CD14-positive monocyte (primary cell): Measurements from ENCODE around the gene MYOCOS. TPM values are rescaled to one million over a fixed set of nuclear protein-coding genes. Genes with fewer than 3 reads are reported as not detected.

Source experiments
- DNase-seq, 3 donors: peaks; one replicate each; pipeline ENCODE4 v3.0.0-alpha.2; 2011 to 2022
- H2AFZ ChIP-seq: 2 replicates; pipeline ENCODE4 v1.6.0; 2012; ENCODE audit warnings: mild to moderate bottlenecking, low read depth, low read length, inconsistent platforms; ENCODE audit not compliant: insufficient read depth, poor library complexity, severe bottlenecking
- H3K27ac ChIP-seq, 2 donors: 1 replicate in 1 of 2; 2 replicates in 1 of 2; pipeline ENCODE4 v1.5.1; 2012 to 2013; ENCODE audit warnings: low read length in 2 of 2, control low read depth in 1 of 2, inconsistent platforms in 1 of 2, low read depth in 1 of 2, mild to moderate bottlenecking in 1 of 2
- H3K27me3 ChIP-seq, 2 donors: one replicate each; pipeline versions ENCODE4 v1.6.0 to v1.6.1; 2011 to 2013; ENCODE audit warnings: low read length in 2 of 2; ENCODE audit not compliant: control insufficient read depth in 2 of 2, insufficient read depth in 2 of 2
- H3K36me3 ChIP-seq, 2 donors: replicated peaks in 1 of 2; 1 replicate in 1 of 2; 2 replicates in 1 of 2; pipeline versions ENCODE4 v1.5.1 to v1.6.1; 2012 to 2013; ENCODE audit warnings: low read length in 2 of 2, control low read depth in 1 of 2, inconsistent platforms in 1 of 2, mild to moderate bottlenecking in 1 of 2; ENCODE audit not compliant: insufficient read depth in 2 of 2, control insufficient read depth in 1 of 2
- H3K4me1 ChIP-seq, 2 donors: 1 replicate in 1 of 2; 2 replicates in 1 of 2; pipeline versions ENCODE4 v1.5.1 to v1.6.1; 2012 to 2013; ENCODE audit warnings: low read length in 2 of 2, control low read depth in 1 of 2, inconsistent platforms in 1 of 2, mild to moderate bottlenecking in 1 of 2, moderate library complexity in 1 of 2; ENCODE audit not compliant: insufficient read depth in 2 of 2, control insufficient read depth in 1 of 2
- H3K4me2 ChIP-seq: replicated peaks from 2 replicates; pipeline ENCODE3; 2012; ENCODE audit warnings: low read length, moderate library complexity, mild to moderate bottlenecking; ENCODE audit not compliant: poor library complexity, severe bottlenecking; ENCODE audit errors: extremely low read depth
- H3K4me3 ChIP-seq, 3 experiments: fragments of 200-600 bp in 1 of 3; sonication (generic) in 1 of 3; replicated peaks in 1 of 3; 1 replicate in 2 of 3; 2 replicates in 1 of 3; pipeline ENCODE4 v1.5.1; 2011 to 2013; ENCODE audit warnings: low read length in 3 of 3, mild to moderate bottlenecking in 3 of 3, control low read depth in 2 of 3, low read depth in 2 of 3, inconsistent platforms in 1 of 3, moderate library complexity in 1 of 3
- H3K79me2 ChIP-seq: 2 replicates; pipeline ENCODE4 v1.6.0; 2012; ENCODE audit warnings: mild to moderate bottlenecking, control low read depth, inconsistent platforms, low read length, moderate library complexity; ENCODE audit not compliant: insufficient read depth
- H3K9ac ChIP-seq: 2 replicates; pipeline ENCODE4 v1.6.0; 2017; ENCODE audit warnings: low read length, mild to moderate bottlenecking; ENCODE audit not compliant: insufficient read depth, poor library complexity, severe bottlenecking
- H3K9me3 ChIP-seq, 2 donors: replicated peaks in 1 of 2; 1 replicate in 1 of 2; 2 replicates in 1 of 2; pipeline versions ENCODE4 v1.5.1 to v1.6.1; 2012 to 2013; ENCODE audit warnings: low read length in 2 of 2, control low read depth in 1 of 2; ENCODE audit not compliant: control insufficient read depth in 1 of 2, insufficient read depth in 1 of 2
- H4K20me1 ChIP-seq: 2 replicates; pipeline ENCODE4 v1.6.0; 2012; ENCODE audit warnings: mild to moderate bottlenecking, low read length, control low read depth, moderate library complexity; ENCODE audit not compliant: insufficient read depth
- H3K27ac Mint-ChIP-seq, 7 donors: one replicate each; pipeline ENCODE4 v1.8.0; 2020; ENCODE audit warnings: mild to moderate bottlenecking in 7 of 7, mixed read lengths in 7 of 7, moderate library complexity in 6 of 7, inconsistent platforms in 2 of 7
- H3K27me3 Mint-ChIP-seq, 3 donors: one replicate each; pipeline ENCODE4 v1.8.0; 2021 to 2022; ENCODE audit warnings: low read depth in 3 of 3, mild to moderate bottlenecking in 3 of 3, mixed read lengths in 3 of 3, moderate library complexity in 3 of 3, inconsistent platforms in 1 of 3
- H3K36me3 Mint-ChIP-seq, 2 donors: one replicate each; pipeline ENCODE4 v1.8.0; 2020; ENCODE audit warnings: mixed read lengths in 2 of 2, inconsistent platforms in 1 of 2, mild to moderate bottlenecking in 1 of 2
- H3K4me1 Mint-ChIP-seq: one replicate; pipeline ENCODE4 v1.8.0; 2020; ENCODE audit warnings: mild to moderate bottlenecking, mixed read lengths
- H3K4me3 Mint-ChIP-seq, 2 donors: one replicate each; pipeline ENCODE4 v1.8.0; 2020; ENCODE audit warnings: mild to moderate bottlenecking in 2 of 2, mixed read lengths in 2 of 2, moderate library complexity in 1 of 2
- H3K9me3 Mint-ChIP-seq, 7 donors: one replicate each; pipeline ENCODE4 v1.8.0; 2020 to 2022; ENCODE audit warnings: mixed read lengths in 7 of 7, mild to moderate bottlenecking in 6 of 7, moderate library complexity in 6 of 7, inconsistent platforms in 2 of 7
- WGBS: methylation state at CpG from one replicate; pipeline ENCODE4 v1.1.5; 2013; ENCODE audit warnings: missing lambda C conversion rate; ENCODE audit not compliant: insufficient coverage; 5-methylcytosine and 5-hydroxymethylcytosine counted together
- intact Hi-C, 2 donors: fragments of 100-400 bp; cut with micrococcal nuclease; formaldehyde crosslinking; loops; one replicate each; pipeline versions ENCODE4 v1.15.0 to v1.15.1; 2023
- polyA plus RNA-seq, 3 donors: library from polyadenylated mRNA; depleted of rRNA in 1 of 3; unstranded in 2 of 3; stranded (reverse) in 1 of 3; fragments of 300-500 nt in 2 of 3; fragments of >200 nt in 1 of 3; fragmentation: Illumina TruSeq in 2 of 3; gene quantifications; 1 replicate in 2 of 3; 2 replicates in 1 of 3; pipeline ENCODE4 v1.2.3, GENCODE V29; 2012 to 2021
- TF ChIP-seq, protein P1 (sequence below): fragments of 200-600 bp; IDR thresholded peaks from one replicate; pipeline ENCODE4 v1.8.0; 2022; ENCODE audit warnings: antibody characterized with exemption, mild to moderate bottlenecking

Gene MYOCOS
- polyA plus RNA-seq, 3 donors, result not detected

DNA sequence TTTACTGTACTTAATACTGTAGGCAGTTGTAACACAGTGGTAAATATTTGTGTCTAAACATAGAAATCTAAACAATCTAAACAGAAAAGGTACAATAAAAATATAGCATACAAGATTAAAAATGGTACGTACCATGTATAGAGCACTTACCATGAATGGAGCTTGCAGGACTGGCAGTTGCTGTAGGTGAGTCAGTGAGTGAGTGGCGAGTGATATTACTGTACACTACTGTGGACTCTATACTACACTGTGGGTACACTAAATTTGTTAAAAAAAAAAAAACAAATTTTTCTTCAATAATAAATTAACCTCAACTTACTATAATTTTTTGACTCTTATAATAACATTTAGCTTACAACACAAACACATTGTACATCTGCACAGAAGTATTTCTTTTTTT lies 39.5 kb upstream of the MYOCOS start:
- Histone ChIP-seq H3K9ac (no peak overlapping the region), H3K36me3 (peaks cover 96 to 97% of the 10 kb centered on the region in 2 donors), H4K20me1 (peaks cover 6% of the 10 kb centered on the region), H3K9me3 (no peaks in the 10 kb centered on the region), H3K27me3 (no peaks in the 10 kb centered on the region), H3K4me3 (no peak overlapping the region), H3K4me1 (no peaks in the 10 kb centered on the region), H3K27ac (peak overlapping the region in 1 of 2 donors; percentile 6), H2AFZ (no peak overlapping the region), H3K4me2 (no peak overlapping the region), H3K79me2 (no peaks in the 10 kb centered on the region)
- DNase-seq, result no peak
- Mint-ChIP-seq H3K36me3 (peaks cover 81 to 85% of the 10 kb centered on the region in 2 donors), H3K27me3 (peaks cover 0 to 2% (median 0%) of the 10 kb centered on the region in 3 donors), H3K9me3 (no peaks in the 10 kb centered on the region), H3K4me1 (no peaks in the 10 kb centered on the region), H3K4me3 (no peak overlapping the region), H3K27ac (no peak overlapping the region)
- WGBS, result no CpG with 5 or more reads among the region's 2 CpGs
- intact Hi-C loops, result loop anchor here in 1 of 2 donors (10.0 kb wide), 1 partner anchor 58 kb away; no protein-coding TSS in a partner anchor
- TF ChIP-seq, protein P1, sequence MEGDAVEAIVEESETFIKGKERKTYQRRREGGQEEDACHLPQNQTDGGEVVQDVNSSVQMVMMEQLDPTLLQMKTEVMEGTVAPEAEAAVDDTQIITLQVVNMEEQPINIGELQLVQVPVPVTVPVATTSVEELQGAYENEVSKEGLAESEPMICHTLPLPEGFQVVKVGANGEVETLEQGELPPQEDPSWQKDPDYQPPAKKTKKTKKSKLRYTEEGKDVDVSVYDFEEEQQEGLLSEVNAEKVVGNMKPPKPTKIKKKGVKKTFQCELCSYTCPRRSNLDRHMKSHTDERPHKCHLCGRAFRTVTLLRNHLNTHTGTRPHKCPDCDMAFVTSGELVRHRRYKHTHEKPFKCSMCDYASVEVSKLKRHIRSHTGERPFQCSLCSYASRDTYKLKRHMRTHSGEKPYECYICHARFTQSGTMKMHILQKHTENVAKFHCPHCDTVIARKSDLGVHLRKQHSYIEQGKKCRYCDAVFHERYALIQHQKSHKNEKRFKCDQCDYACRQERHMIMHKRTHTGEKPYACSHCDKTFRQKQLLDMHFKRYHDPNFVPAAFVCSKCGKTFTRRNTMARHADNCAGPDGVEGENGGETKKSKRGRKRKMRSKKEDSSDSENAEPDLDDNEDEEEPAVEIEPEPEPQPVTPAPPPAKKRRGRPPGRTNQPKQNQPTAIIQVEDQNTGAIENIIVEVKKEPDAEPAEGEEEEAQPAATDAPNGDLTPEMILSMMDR, result no peak

DNA sequence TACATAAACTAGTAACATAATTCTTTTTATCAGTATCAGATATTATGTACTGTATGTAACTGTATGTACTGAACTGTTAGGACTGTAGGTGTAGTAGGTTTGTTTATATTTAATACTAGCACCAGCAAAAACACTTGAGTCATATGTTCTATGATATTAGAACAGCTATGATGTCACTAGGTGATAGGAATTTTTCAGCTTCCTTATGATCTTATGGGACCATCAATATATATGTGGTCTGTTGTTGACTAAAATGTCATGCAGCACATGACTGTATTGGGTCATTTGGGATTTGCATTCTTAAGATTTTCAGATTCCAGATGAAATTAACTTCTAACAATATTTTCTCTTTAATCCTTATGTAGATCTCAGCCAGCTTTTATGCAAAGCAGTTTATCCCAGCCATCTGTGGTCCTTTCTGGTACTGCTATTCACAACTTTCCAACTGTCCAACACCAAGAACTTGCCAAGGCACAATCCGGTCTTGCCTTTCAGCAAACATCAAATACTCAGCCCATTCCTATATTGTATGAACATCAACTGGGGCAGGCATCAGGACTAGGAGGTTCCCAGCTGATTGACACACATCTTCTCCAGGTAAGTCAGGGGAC lies 38.3 kb upstream of the MYOCOS start:
- intact Hi-C loops, result loop anchor here in 1 of 2 donors (10.0 kb wide), 1 partner anchor 59 kb away; no protein-coding TSS in a partner anchor
- H3K9me3 Mint-ChIP-seq, result no peaks in the 10 kb centered on the region
- peaks cover 0 to 2% (median 0%) of the 10 kb centered on the region in 3 donors for H3K27me3 Mint-ChIP-seq

More for the DNA sequence above, 38.3 kb upstream of the MYOCOS start:
- Mint-ChIP-seq H3K4me1 (no peaks in the 10 kb centered on the region), H3K4me3 (no peak overlapping the region), H3K36me3 (peaks cover 78 to 85% of the 10 kb centered on the region in 2 donors), H3K27ac (peak overlapping the region in 1 of 7 donors; percentile 16)
- TF ChIP-seq, protein P1, result no peak
- Histone ChIP-seq H3K27me3 (no peaks in the 10 kb centered on the region), H3K4me3 (no peak overlapping the region), H3K4me2 (no peak overlapping the region), H3K36me3 (peaks cover 96 to 98% of the 10 kb centered on the region in 2 donors), H3K9ac (no peak overlapping the region), H3K79me2 (no peaks in the 10 kb centered on the region), H4K20me1 (peaks cover 6% of the 10 kb centered on the region), H3K27ac (no peak overlapping the region), H3K4me1 (no peaks in the 10 kb centered on the region), H2AFZ (no peak overlapping the region), H3K9me3 (no peaks in the 10 kb centered on the region)
- DNase-seq, result no peak
- 100% methylated on average over 1 of the region's 1 CpG for WGBS
